COLO668 (cell line): Measurements from ENCODE around the gene IGFBP6.
"Not testable (repeated sequence)": the region's sequence is repeated elsewhere in the genome, so short reads cannot be mapped to it uniquely, and the experiment has no call there.

Source experiments
- DNase-seq: peaks from one replicate; lab custom pipeline; 2025; ENCODE audit not compliant: unreplicated experiment; lab: John Stamatoyannopoulos, UW

Gene IGFBP6

GRCh38 chr12:53095596-53095895, 1.9 kb upstream of the IGFBP6 start:
- not testable (repeated sequence) for DNase-seq

- no peak for DNase-seq
These were observed 1.3 kb upstream of the IGFBP6 start for GRCh38 chr12:53096089-53096741.

GRCh38 chr12:53096759-53097158, 708 bp upstream of the IGFBP6 start:
- no peak for DNase-seq

- DNase-seq, result no peak
These were observed 282 bp upstream of the IGFBP6 start for GRCh38 chr12:53097207-53097563.

- DNase-seq, result no peak
These were observed 1.0 kb downstream of the IGFBP6 start for GRCh38 chr12:53098354-53098981.

GRCh38 chr12:53099071-53099882, 1.8 kb downstream of the IGFBP6 start:
- peak; percentile 59 for DNase-seq

GRCh38 chr12:53100466-53101151, 3.1 kb downstream of the IGFBP6 start:
- DNase-seq, result no peak

GRCh38 chr12:53101266-53101665, 3.8 kb downstream of the IGFBP6 start:
- DNase-seq, result no peak

GRCh38 chr12:53101931-53102781, 4.7 kb downstream of the IGFBP6 start:
- DNase-seq, result no peak

GRCh38 chr12:53102883-53103807, 5.7 kb downstream of the IGFBP6 start, which contains the start of gene SOAT2:
Gene SOAT2, plus strand, starts transcription at chr12:53103486. Its CDS starts 92 bp downstream, at chr12:53103578.
- peak; percentile 54 for DNase-seq

GRCh38 chr12:53103860-53104305, 6.4 kb downstream of the IGFBP6 start:
- no peak for DNase-seq

GRCh38 chr12:53105256-53105655, 7.8 kb downstream of the IGFBP6 start:
- no peak for DNase-seq

GRCh38 chr12:53105712-53106439, 8.4 kb downstream of the IGFBP6 start:
- no peak for DNase-seq

- no peak for DNase-seq
These were observed 9.7 kb downstream of the IGFBP6 start for GRCh38 chr12:53107122-53107521.

- not testable (repeated sequence) for DNase-seq
These were observed 15.0 kb downstream of the IGFBP6 start for GRCh38 chr12:53112431-53112830.

GRCh38 chr12:53113136-53113705, 15.8 kb downstream of the IGFBP6 start:
- DNase-seq, result no peak

- DNase-seq, result no peak
These were observed 16.5 kb downstream of the IGFBP6 start for GRCh38 chr12:53113951-53114350.

GRCh38 chr12:53115112-53115890, 17.8 kb downstream of the IGFBP6 start:
- DNase-seq, result no peak
